VCaP (cell line): ENCODE data around the gene RBM14.

Experiments
- H3K27ac ChIP-seq: fragments of 450-650 bp; 2 replicates; pipeline ENCODE4 v1.5.1; 2017
- CTCF ChIP-seq: fragments of 450-650 bp; conservative IDR thresholded peaks from 2 replicates; pipeline ENCODE4 v1.5.1; 2017; ENCODE audit warnings: mild to moderate bottlenecking, moderate library complexity

The RBM14 gene

GRCh38 chr11:66616379-66617154, at the start of gene RBM14:
Gene RBM14 (plus strand): TSS chr11:66616630. CDS start chr11:66616721, 91 bp downstream.
- TF ChIP-seq CTCF, result no peak
- peak within 1 kb of the TSS; percentile 97 for H3K27ac ChIP-seq

GRCh38 chr11:66567787-66568123, 48.7 kb upstream of the RBM14 start:
- H3K27ac ChIP-seq, result peak overlapping the region; percentile 75; the same call in 1 of the 2 replicates
- no peak for TF ChIP-seq CTCF

GRCh38 chr11:66568124-66568916, 48.1 kb upstream of the RBM14 start, which contains the start of gene CTSF:
Gene CTSF (minus strand): TSS chr11:66568606. CDS start chr11:66568486, 120 bp downstream.
- no peak for TF ChIP-seq CTCF
- H3K27ac ChIP-seq, result peak within 1 kb of the TSS; percentile 75; the same call in 1 of the 2 replicates

GRCh38 chr11:66569076-66569475, 47.4 kb upstream of the RBM14 start:
- TF ChIP-seq CTCF, result no peak
- H3K27ac ChIP-seq, result peak overlapping the region; percentile 75; the same call in 1 of the 2 replicates

- TF ChIP-seq CTCF, result no peak
- H3K27ac ChIP-seq, result no peak overlapping the region
Observed at GRCh38 chr11:66570079-66570849, 46.2 kb upstream of the RBM14 start.

DNA sequence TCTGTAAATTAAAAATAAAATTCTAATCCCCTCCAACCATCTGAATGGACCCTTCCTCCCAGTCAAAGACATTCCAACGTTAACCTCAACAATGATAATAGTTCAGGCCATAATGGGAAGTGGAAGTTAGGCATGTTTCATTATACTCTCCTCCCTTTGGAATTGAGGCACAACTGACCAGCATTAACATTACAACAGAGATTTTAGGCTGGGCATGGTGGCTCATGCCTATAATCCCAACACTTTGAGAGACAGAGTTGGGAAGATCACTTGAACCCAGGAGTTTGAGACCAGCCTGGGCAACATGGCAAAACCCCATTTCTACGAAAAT, 45.6 kb upstream of the RBM14 start:
- no peak for TF ChIP-seq CTCF
- H3K27ac ChIP-seq, result no peak overlapping the region
